GM12892 (cell line): ENCODE results near the gene OR9I1.

ENCODE experiments used
- DNase-seq: peaks from one replicate; pipeline ENCODE4 v3.0.0; 2011; ENCODE audit not compliant: insufficient read length
- FAIRE-seq: peaks from 2 replicates; lab custom pipeline; 2011; peaks lifted over from hg19 to GRCh38; lab: Jason Lieb, UNC
- POLR2A ChIP-seq: IDR thresholded peaks from 2 replicates; pipeline ENCODE4 v1.6.1; 2011; ENCODE audit warnings: low read depth, low read length, control low read depth
- POLR2AphosphoS5 ChIP-seq: IDR thresholded peaks from 2 replicates; pipeline ENCODE4 v1.6.1; 2011; ENCODE audit warnings: low read depth, low read length, control low read depth
- TAF1 ChIP-seq: IDR thresholded peaks from 2 replicates; pipeline ENCODE4 v1.6.1; 2011; ENCODE audit warnings: low read depth, mild to moderate bottlenecking, control low read depth, low read length, borderline replicate concordance

Gene OR9I1

DNA sequence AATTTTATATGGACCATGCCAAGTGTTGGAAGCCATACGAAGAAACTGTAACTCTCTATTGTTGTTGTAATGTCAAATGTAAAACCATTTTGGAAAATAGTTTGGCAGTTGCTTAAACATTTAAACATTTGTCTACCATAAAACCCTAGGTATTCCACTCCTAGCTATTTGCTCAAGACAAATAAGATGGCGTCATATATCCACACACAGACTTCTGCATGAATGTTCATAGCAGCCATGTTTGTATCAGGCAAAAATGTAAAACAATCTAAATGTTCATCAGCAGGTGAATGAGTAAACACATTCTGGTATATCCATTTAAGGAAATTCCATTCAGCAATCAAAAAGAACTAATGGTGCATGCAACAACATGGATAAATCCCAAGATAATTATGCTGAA lies 27.9 kb downstream of the OR9I1 start:
- DNase-seq: no peak
- FAIRE-seq: no peak
- no peak for TF ChIP-seq POLR2A
- TF ChIP-seq TAF1: no peak
- TF ChIP-seq POLR2AphosphoS5: no peak

DNA sequence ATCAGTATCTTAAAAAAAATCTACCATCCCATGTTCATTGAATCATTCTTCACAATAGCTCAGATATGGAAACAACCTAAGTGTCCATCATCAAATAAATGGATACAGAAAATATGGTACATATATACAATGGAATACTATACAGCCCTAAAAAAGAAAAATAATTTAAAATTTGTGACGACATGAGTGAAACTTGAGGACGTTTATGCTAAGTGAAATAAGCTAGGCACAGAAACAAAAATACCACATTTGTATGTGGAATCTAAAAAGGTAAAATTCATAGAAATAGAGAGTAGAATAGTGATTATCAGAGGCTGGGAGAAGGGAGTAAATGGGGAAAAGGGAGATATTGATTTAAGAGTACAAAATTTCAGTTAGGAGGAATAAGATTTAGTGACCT lies 38.8 kb downstream of the OR9I1 start:
- DNase-seq (no peak), FAIRE-seq (no peak)
- TF ChIP-seq POLR2AphosphoS5 (no peak), POLR2A (no peak), TAF1 (no peak)

DNA sequence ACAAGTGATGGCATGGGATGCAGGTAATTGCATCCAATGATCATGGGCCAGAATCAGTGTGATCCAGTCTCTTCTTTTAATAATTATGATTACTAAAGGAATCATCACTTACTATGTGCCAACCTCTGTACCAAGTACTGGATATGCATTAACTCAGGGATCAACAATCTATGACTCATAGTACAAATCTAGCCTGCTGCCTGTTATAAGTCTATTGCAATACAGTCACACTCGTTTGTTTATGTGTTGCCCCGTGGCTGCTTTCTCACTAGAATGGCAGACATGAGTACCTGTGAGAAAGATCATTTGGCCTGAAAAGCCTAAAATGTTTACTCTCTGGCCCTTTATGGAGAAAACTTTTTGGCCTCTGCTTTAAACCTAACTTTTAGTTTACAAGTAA lies 49.5 kb downstream of the OR9I1 start:
- FAIRE-seq: no peak
- TF ChIP-seq POLR2AphosphoS5: no peak
- no peak for TF ChIP-seq POLR2A
- TF ChIP-seq TAF1: no peak
- DNase-seq: no peak

DNA sequence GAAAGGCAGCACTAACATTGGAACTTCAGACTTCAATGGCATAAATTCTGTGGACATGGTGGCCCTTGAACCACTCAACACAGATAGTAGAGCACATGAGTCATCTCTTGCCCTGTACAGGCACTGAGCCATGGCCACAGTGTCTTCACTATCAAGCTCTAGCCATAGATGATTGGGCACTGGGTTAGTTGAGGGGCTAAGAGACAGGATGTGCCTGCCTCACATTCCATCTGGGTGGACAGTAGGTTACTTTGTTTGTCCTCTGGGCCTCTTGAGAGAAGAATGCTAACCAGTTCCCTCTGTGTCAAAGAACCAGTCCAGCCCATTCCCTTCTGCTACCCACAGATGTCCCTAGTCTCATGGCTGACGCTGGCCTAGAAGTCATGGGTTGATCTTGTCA lies 54.7 kb downstream of the OR9I1 start:
- DNase-seq: no peak
- no peak for TF ChIP-seq TAF1
- no peak for TF ChIP-seq POLR2AphosphoS5
- no peak for TF ChIP-seq POLR2A
- no peak for FAIRE-seq

DNA sequence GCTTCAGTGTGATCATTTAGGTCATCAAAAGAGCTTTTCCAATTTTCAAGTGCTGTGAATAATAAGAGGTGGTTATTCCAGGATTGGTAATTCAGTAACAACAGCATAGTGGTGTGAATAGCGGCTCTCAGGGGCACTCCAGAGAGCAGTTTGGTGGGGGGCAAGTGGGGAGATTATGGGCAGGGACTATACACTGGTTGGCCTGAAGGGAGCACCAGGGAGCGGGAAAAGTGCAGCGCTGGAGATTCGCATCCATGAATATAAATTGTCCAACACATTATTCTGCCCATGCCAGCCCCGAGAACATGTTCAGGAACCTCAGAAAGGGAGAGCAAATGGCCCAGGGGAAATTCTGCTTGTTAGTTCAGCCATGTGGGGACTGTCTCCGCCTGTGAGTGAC lies 56.7 kb downstream of the OR9I1 start:
- FAIRE-seq (no peak), DNase-seq (no peak)
- TF ChIP-seq POLR2AphosphoS5 (no peak), TAF1 (no peak), POLR2A (no peak)

DNA sequence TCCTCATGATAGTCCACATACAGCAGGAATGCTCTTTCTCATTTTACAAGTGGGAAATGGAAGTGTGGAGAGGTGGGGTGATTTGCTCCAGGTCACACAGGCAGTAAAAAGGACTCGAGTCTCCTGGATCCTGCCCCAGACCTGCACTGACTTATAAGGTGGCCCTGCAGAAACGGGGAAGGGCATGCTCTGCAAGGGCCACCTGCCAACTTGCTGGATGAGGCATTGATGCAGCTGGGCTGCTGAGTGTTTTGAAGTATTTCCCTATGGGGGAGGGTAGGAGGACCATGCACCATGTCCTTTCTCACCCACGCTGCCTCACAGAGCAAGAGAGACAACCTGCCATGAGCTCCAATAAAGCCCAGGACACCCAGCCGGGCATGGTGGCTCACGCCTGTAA lies 57.6 kb downstream of the OR9I1 start:
- FAIRE-seq (no peak), DNase-seq (no peak)
- TF ChIP-seq POLR2AphosphoS5 (no peak), POLR2A (no peak), TAF1 (no peak)
